GM23338 (cell line): ENCODE data around the gene PDGFRB. TPM values are rescaled to one million over a fixed set of nuclear protein-coding genes. Genes with fewer than 3 reads are reported as not detected.

ENCODE experiments used
- ATAC-seq: fragments of 200-7000 bp; cut with Tn5 transposase; 3 replicates; pipeline ENCODE4 v1.9.1; 2020
- DNase-seq: peaks from one replicate; pipeline ENCODE4 v3.0.0-alpha.2; 2015; ENCODE audit warnings: low spot score
- H2AFZ ChIP-seq: fragments of 200-600 bp; sonication (generic); 2 replicates; pipeline ENCODE4 v1.8.0; 2016; ENCODE audit warnings: antibody characterized with exemption, mild to moderate bottlenecking, moderate library complexity
- H3F3A ChIP-seq: fragments of 200-600 bp; sonication (generic); replicated peaks from 2 replicates; pipeline ENCODE4 v1.8.0; 2017; ENCODE audit warnings: antibody characterized with exemption, mixed run types, low read depth
- H3K27ac ChIP-seq: fragments of 200-600 bp; sonication (generic); 2 replicates; pipeline ENCODE4 v1.6.1; 2016; ENCODE audit warnings: low read depth
- H3K27me3 ChIP-seq: fragments of 200-600 bp; sonication (generic); 2 replicates; pipeline ENCODE4 v1.8.0; 2016; ENCODE audit warnings: mild to moderate bottlenecking, mixed run types, moderate library complexity; ENCODE audit not compliant: insufficient read depth
- H3K36me3 ChIP-seq: fragments of 200-600 bp; sonication (generic); 2 replicates; pipeline ENCODE4 v1.8.0; 2016; ENCODE audit warnings: mild to moderate bottlenecking; ENCODE audit not compliant: insufficient read depth
- H3K4me1 ChIP-seq: fragments of 200-600 bp; sonication (generic); 2 replicates; pipeline ENCODE4 v1.8.0; 2016; ENCODE audit warnings: mild to moderate bottlenecking, moderate library complexity; ENCODE audit not compliant: insufficient read depth
- H3K4me2 ChIP-seq: fragments of 200-600 bp; sonication (generic); 2 replicates; pipeline ENCODE4 v1.7.1; 2017; ENCODE audit warnings: mixed run types
- H3K4me3 ChIP-seq: fragments of 200-600 bp; sonication (generic); 2 replicates; pipeline ENCODE4 v1.6.1; 2016; ENCODE audit warnings: mixed run types
- H3K79me2 ChIP-seq: fragments of 200-600 bp; sonication (generic); replicated peaks from 2 replicates; pipeline ENCODE4 v1.8.0; 2017; ENCODE audit warnings: mild to moderate bottlenecking; ENCODE audit not compliant: insufficient read depth
- H3K9me2 ChIP-seq: fragments of 200-600 bp; sonication (generic); 2 replicates; pipeline ENCODE4 v1.8.0; 2017; ENCODE audit not compliant: insufficient read depth
- H4K20me1 ChIP-seq: fragments of 200-600 bp; sonication (generic); replicated peaks from 2 replicates; pipeline ENCODE4 v1.8.0; 2017; ENCODE audit warnings: mild to moderate bottlenecking; ENCODE audit not compliant: insufficient read depth
- H3K27ac Mint-ChIP-seq: 2 replicates; pipeline ENCODE4 v1.8.0; 2020; ENCODE audit warnings: inconsistent platforms, mild to moderate bottlenecking, moderate library complexity, mixed read lengths
- H3K27me3 Mint-ChIP-seq: 3 replicates; pipeline ENCODE4 v1.8.0; 2022; ENCODE audit warnings: low read depth, mild to moderate bottlenecking, moderate library complexity, mixed read lengths, inconsistent platforms; ENCODE audit not compliant: insufficient read depth, poor library complexity
- H3K36me3 Mint-ChIP-seq: 3 replicates; pipeline ENCODE4 v1.8.0; 2021; ENCODE audit warnings: low read depth, mild to moderate bottlenecking, inconsistent platforms, moderate library complexity, mixed read lengths
- H3K4me1 Mint-ChIP-seq: 3 replicates; pipeline ENCODE4 v1.8.0; 2020; ENCODE audit warnings: mild to moderate bottlenecking, inconsistent platforms, mixed read lengths
- H3K4me3 Mint-ChIP-seq: 3 replicates; pipeline ENCODE4 v1.8.0; 2021; ENCODE audit warnings: moderate library complexity, mild to moderate bottlenecking, inconsistent platforms, mixed read lengths
- H3K9me3 Mint-ChIP-seq: 3 replicates; pipeline ENCODE4 v1.8.0; 2020; ENCODE audit warnings: moderate library complexity, mild to moderate bottlenecking, inconsistent platforms, mixed read lengths
- CREB1 ChIP-seq: fragments of 250-450 bp; sonication (Bioruptor Pico); IDR thresholded peaks from 2 replicates; pipeline ENCODE4 v1.5.0; 2020; ENCODE audit warnings: low read depth, mild to moderate bottlenecking, moderate library complexity
- EZH2 ChIP-seq: fragments of 200-600 bp; sonication (generic); IDR thresholded peaks from one replicate; pipeline ENCODE4 v1.8.0; 2017; ENCODE audit warnings: antibody characterized with exemption, mild to moderate bottlenecking, low read depth; ENCODE audit not compliant: unreplicated experiment
- EZH2phosphoT487 ChIP-seq: fragments of 200-600 bp; sonication (generic); IDR thresholded peaks from one replicate; pipeline ENCODE4 v1.8.1; 2018; ENCODE audit warnings: antibody characterized with exemption; ENCODE audit not compliant: unreplicated experiment
- JUNB ChIP-seq: IDR thresholded peaks from one replicate; pipeline ENCODE4 v1.6.1; 2016; ENCODE audit warnings: antibody characterized with exemption; ENCODE audit not compliant: unreplicated experiment
- NANOG ChIP-seq: IDR thresholded peaks from 2 replicates; pipeline ENCODE4 v1.6.1; 2016; ENCODE audit warnings: antibody characterized with exemption, borderline replicate concordance
- POLR2AphosphoS5 ChIP-seq: IDR thresholded peaks from 2 replicates; pipeline ENCODE4 v1.6.1; 2016; ENCODE audit warnings: antibody characterized with exemption, low read depth
- REST ChIP-seq: IDR thresholded peaks from one replicate; pipeline ENCODE4 v1.6.1; 2018; ENCODE audit warnings: antibody characterized with exemption; ENCODE audit not compliant: unreplicated experiment
- STAT1 ChIP-seq: IDR thresholded peaks from one replicate; pipeline ENCODE4 v1.6.1; 2016; ENCODE audit warnings: antibody characterized with exemption; ENCODE audit not compliant: unreplicated experiment
- ZNF114 ChIP-seq: fragments of 250-450 bp; sonication (Bioruptor Pico); IDR thresholded peaks from 2 replicates; pipeline ENCODE4 v1.5.0; 2020; ENCODE audit warnings: mild to moderate bottlenecking, moderate library complexity
- ZNF331 ChIP-seq: fragments of 250-450 bp; sonication (Bioruptor Pico); IDR thresholded peaks from 2 replicates; pipeline ENCODE4 v1.5.0; 2020; ENCODE audit warnings: low read depth, mild to moderate bottlenecking, moderate library complexity
- ZNF462 ChIP-seq: fragments of 250-450 bp; sonication (Bioruptor Pico); IDR thresholded peaks from 2 replicates; pipeline ENCODE4 v1.5.0; 2020; ENCODE audit warnings: mild to moderate bottlenecking, moderate library complexity
- polyA plus RNA-seq: library from polyadenylated mRNA; unstranded; fragments of >200 nt; fragmentation: Nextera tagmentation; extraction: Ambion mirVana; gene quantifications from 2 replicates; pipeline ENCODE4 v1.2.1, GENCODE V29; 2016
- total RNA-seq: library from RNA; depleted of rRNA; stranded (reverse); fragments of >200 nt; shearing (Covaris generic); gene quantifications from 2 replicates; pipeline ENCODE4 v1.2.3, GENCODE V29; 2014
- TF ChIP-seq, protein P1 (sequence below), 2 experiments: fragments of 200-600 bp in 1 of 2; sonication (generic) in 1 of 2; conservative IDR thresholded peaks; 2 replicates each; pipeline versions ENCODE4 v1.5.1 to v1.6.1; 2016 to 2017; ENCODE audit warnings: antibody characterized with exemption in 2 of 2, low read depth in 2 of 2, mild to moderate bottlenecking in 2 of 2, moderate library complexity in 1 of 2
- TF ChIP-seq, protein P2 (sequence below): IDR thresholded peaks from 2 replicates; pipeline ENCODE4 v1.6.1; 2016; ENCODE audit warnings: antibody characterized with exemption

Gene PDGFRB
- total and polyA plus RNA-seq, 2 experiments from 2014 or later = 4.5 to 11.3 TPM

GRCh38 chr5:150111122-150111521 lies 44.5 kb downstream of the PDGFRB start:
- H3K27ac ChIP-seq = no peak overlapping the region
- no peak overlapping the region for H3K4me2 ChIP-seq
- H3K27me3 Mint-ChIP-seq = peaks cover 5% of the 10 kb centered on the region
- no peak overlapping the region for H3K27ac Mint-ChIP-seq
- no peaks in the 10 kb centered on the region for H3K4me1 ChIP-seq
- H3F3A ChIP-seq = no peaks in the 10 kb centered on the region
- no peaks in the 10 kb centered on the region for H3K36me3 Mint-ChIP-seq
- H3K36me3 ChIP-seq = no peaks in the 10 kb centered on the region
- H3K27me3 ChIP-seq = no peaks in the 10 kb centered on the region
- H3K79me2 ChIP-seq = no peaks in the 10 kb centered on the region
- no peaks in the 10 kb centered on the region for H3K9me3 Mint-ChIP-seq
- DNase-seq (no peak), ATAC-seq (no peak)
- no peak overlapping the region for H3K4me3 ChIP-seq
- H3K9me2 ChIP-seq = no peaks in the 10 kb centered on the region
- H4K20me1 ChIP-seq = no peaks in the 10 kb centered on the region
- TF ChIP-seq, protein P1, sequence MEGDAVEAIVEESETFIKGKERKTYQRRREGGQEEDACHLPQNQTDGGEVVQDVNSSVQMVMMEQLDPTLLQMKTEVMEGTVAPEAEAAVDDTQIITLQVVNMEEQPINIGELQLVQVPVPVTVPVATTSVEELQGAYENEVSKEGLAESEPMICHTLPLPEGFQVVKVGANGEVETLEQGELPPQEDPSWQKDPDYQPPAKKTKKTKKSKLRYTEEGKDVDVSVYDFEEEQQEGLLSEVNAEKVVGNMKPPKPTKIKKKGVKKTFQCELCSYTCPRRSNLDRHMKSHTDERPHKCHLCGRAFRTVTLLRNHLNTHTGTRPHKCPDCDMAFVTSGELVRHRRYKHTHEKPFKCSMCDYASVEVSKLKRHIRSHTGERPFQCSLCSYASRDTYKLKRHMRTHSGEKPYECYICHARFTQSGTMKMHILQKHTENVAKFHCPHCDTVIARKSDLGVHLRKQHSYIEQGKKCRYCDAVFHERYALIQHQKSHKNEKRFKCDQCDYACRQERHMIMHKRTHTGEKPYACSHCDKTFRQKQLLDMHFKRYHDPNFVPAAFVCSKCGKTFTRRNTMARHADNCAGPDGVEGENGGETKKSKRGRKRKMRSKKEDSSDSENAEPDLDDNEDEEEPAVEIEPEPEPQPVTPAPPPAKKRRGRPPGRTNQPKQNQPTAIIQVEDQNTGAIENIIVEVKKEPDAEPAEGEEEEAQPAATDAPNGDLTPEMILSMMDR (conservative IDR thresholded peaks at IDR 0.05; ENCODE audit: low read depth in 2 of 2) = no peak
- no peak for TF ChIP-seq ZNF114 (CRISPR knock-in tag)
- no peak for TF ChIP-seq ZNF462
- no peak for TF ChIP-seq EZH2phosphoT487
- no peak for TF ChIP-seq NANOG
- TF ChIP-seq, protein P2, sequence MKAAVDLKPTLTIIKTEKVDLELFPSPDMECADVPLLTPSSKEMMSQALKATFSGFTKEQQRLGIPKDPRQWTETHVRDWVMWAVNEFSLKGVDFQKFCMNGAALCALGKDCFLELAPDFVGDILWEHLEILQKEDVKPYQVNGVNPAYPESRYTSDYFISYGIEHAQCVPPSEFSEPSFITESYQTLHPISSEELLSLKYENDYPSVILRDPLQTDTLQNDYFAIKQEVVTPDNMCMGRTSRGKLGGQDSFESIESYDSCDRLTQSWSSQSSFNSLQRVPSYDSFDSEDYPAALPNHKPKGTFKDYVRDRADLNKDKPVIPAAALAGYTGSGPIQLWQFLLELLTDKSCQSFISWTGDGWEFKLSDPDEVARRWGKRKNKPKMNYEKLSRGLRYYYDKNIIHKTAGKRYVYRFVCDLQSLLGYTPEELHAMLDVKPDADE = no peak
- no peak for TF ChIP-seq JUNB
- no peak for TF ChIP-seq REST
- no peak for TF ChIP-seq ZNF331 (CRISPR knock-in tag)
- TF ChIP-seq STAT1 = no peak
- TF ChIP-seq POLR2AphosphoS5 = no peak
- TF ChIP-seq EZH2 = no peak
- no peak for TF ChIP-seq CREB1 (CRISPR knock-in tag)
- H3K4me1 Mint-ChIP-seq = peaks cover 4% of the 10 kb centered on the region; the same call in 2 of the 3 replicates
- H3K4me3 Mint-ChIP-seq = no peak overlapping the region
- H2AFZ ChIP-seq = no peak overlapping the region
